Lower leg skin (tissue), 3 donors: ENCODE measurements around the gene SLC29A1.

Experiments used
- CTCF ChIP-seq, 3 donors: fragments of 450-650 bp; IDR thresholded peaks; one replicate each; pipeline ENCODE4 v1.5.1; 2016; ENCODE audit warnings: antibody characterized with exemption in 3 of 3, mild to moderate bottlenecking in 3 of 3, moderate library complexity in 2 of 3
- POLR2A ChIP-seq, 2 donors: fragments of 450-650 bp; IDR thresholded peaks; one replicate each; pipeline ENCODE4 v1.6.1; 2016 to 2017; ENCODE audit warnings: antibody characterized with exemption in 2 of 2, mild to moderate bottlenecking in 1 of 2, moderate library complexity in 1 of 2

GRCh38 chr6:44194326-44194725 is 29.1 kb upstream of the SLC29A1 start:
- no peak for TF ChIP-seq POLR2A (IDR thresholded peaks at IDR 0.05)
- no peak for TF ChIP-seq CTCF (IDR thresholded peaks at IDR 0.05)
